Activated CD4-positive, alpha-beta T cell treated with anti-CD3 and anti-CD28 coated beads, Interleukin-2, amount 10 ng/mL, durations not matched to agents 7 days and 5 days (primary cell): ENCODE measurements around the gene TRPM1. TPM values are rescaled to one million over a fixed set of nuclear protein-coding genes. Genes with fewer than 3 reads are reported as not detected.

Source experiments
- CTCF ChIA-PET: fragments of 350-600 bp; sonication (Branson Sonifier 250); formaldehyde crosslinking; loops from one replicate; lab custom pipeline; 2021; ENCODE audit warnings: antibody characterized with exemption; lab: Charles Lee
- POLR2A ChIA-PET: fragments of 350-600 bp; sonication (Branson Sonifier 250); formaldehyde crosslinking; loops from one replicate; lab custom pipeline; 2021; ENCODE audit warnings: antibody characterized with exemption; lab: Charles Lee
- DNase-seq: peaks from one replicate; pipeline ENCODE4 v3.0.0-alpha.2; 2020
- H3K27ac Mint-ChIP-seq: one replicate; pipeline ENCODE4 v1.8.0; 2021; ENCODE audit warnings: mild to moderate bottlenecking, moderate library complexity, mixed read lengths
- H3K27me3 Mint-ChIP-seq: one replicate; pipeline ENCODE4 v1.8.0; 2021; ENCODE audit warnings: mixed read lengths
- H3K36me3 Mint-ChIP-seq: one replicate; pipeline ENCODE4 v1.8.0; 2021; ENCODE audit warnings: low read depth, mixed read lengths
- H3K4me1 Mint-ChIP-seq: one replicate; pipeline ENCODE4 v1.8.0; 2021; ENCODE audit warnings: mixed read lengths
- H3K4me3 Mint-ChIP-seq: one replicate; pipeline ENCODE4 v1.8.0; 2021; ENCODE audit warnings: mild to moderate bottlenecking, moderate library complexity, mixed read lengths
- H3K9me3 Mint-ChIP-seq: one replicate; pipeline ENCODE4 v1.8.0; 2021; ENCODE audit warnings: mixed read lengths
- total RNA-seq, 2 experiments: library from RNA; stranded (reverse); gene quantifications; one replicate each; pipeline ENCODE4 v1.2.3, GENCODE V29; 2021

TRPM1 gene
- total RNA-seq, 2 experiments from 2014 or later = not detected

DNA sequence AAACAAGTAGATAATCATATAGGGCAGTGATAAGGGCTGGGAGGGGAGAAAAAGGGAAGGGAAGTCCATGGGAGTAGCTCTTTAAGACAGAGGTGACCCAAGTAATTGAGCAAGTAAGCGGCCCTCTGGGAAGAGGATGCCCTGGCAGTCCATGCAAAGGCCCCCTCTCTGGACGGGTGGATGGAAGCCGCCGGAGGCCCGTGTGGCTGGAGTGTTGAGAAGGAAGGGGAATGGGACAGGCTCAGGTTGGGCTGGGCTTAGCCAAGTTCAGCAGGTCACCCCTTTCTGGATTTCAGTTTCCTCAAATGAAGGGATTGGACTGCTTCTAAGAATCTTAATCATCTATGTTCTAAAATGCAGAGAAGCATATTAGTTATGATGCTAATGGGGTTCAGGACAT, 32.4 kb upstream of the TRPM1 start:
- Mint-ChIP-seq H3K4me3 (no peak overlapping the region), H3K27me3 (peaks cover 3% of the 10 kb centered on the region), H3K36me3 (no peaks in the 10 kb centered on the region), H3K27ac (no peak overlapping the region), H3K9me3 (no peaks in the 10 kb centered on the region), H3K4me1 (peaks cover 1% of the 10 kb centered on the region)
- POLR2A ChIA-PET = no interaction called here
- CTCF ChIA-PET = no interaction called here
- no peak for DNase-seq

DNA sequence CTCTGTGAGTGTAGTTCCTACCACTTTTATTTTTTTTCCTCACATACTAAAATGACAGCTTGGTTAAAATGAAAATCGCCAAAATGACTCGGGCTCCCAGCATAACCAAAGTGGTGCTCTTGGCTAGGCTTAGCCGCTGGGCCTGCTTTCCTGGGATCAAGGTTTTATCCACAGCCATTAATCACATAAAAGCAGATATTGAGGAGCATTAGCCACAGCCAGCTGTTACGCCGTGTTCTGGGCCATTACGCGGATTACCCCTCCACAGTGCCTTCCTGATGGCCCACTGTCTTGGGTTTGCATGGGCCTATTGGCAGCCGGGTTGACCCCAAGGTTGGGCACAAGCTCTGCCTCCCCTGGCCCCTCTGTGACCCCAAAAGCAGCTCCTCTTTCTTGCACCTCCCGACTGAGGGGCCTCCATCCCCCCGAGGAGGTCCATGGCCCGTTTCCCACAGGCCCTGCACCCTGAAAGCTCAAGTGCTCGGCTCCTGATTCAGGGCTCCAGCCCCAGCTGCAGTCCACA, 30.4 kb upstream of the TRPM1 start:
- Mint-ChIP-seq H3K4me1 (peaks cover 1% of the 10 kb centered on the region), H3K4me3 (no peak overlapping the region), H3K27me3 (peaks cover 3% of the 10 kb centered on the region), H3K27ac (no peak overlapping the region), H3K36me3 (no peaks in the 10 kb centered on the region), H3K9me3 (no peaks in the 10 kb centered on the region)
- CTCF ChIA-PET = interaction anchor here (0.7 to 1.0 kb wide), 2 partner anchors 16 to 461 kb away, joined by 3 read pairs; no protein-coding TSS in a partner anchor
- POLR2A ChIA-PET = no interaction called here
- DNase-seq = no peak

- Mint-ChIP-seq H3K4me3 (no peak overlapping the region), H3K36me3 (no peaks in the 10 kb centered on the region), H3K27ac (no peak overlapping the region), H3K27me3 (peaks cover 2% of the 10 kb centered on the region), H3K9me3 (no peaks in the 10 kb centered on the region), H3K4me1 (peaks cover under 1% of the 10 kb centered on the region)
- CTCF ChIA-PET = interaction anchor here (0.6 kb wide), 1 partner anchor 343 kb away, joined by 3 read pairs; no protein-coding TSS in a partner anchor
- no peak for DNase-seq
- POLR2A ChIA-PET = no interaction called here
These were observed 29.2 kb upstream of the TRPM1 start for GRCh38 chr15:31130576-31131237.

- no peaks in the 10 kb centered on the region for H3K27me3 Mint-ChIP-seq
- ChIA-PET POLR2A (no interaction called here), CTCF (interaction anchor here (1.0 to 1.9 kb wide), 4 partner anchors 9 to 306 kb away, joined by 4 to 7 read pairs (median 4); partner anchors contain the start of gene FAN1)
- H3K4me3 Mint-ChIP-seq = no peak overlapping the region
- no peaks in the 10 kb centered on the region for H3K4me1 Mint-ChIP-seq
- no peak for DNase-seq
- H3K27ac Mint-ChIP-seq = no peak overlapping the region
- H3K36me3 Mint-ChIP-seq = no peaks in the 10 kb centered on the region
- no peaks in the 10 kb centered on the region for H3K9me3 Mint-ChIP-seq
These were observed 28.3 kb upstream of the TRPM1 start for GRCh38 chr15:31129769-31130303.

DNA sequence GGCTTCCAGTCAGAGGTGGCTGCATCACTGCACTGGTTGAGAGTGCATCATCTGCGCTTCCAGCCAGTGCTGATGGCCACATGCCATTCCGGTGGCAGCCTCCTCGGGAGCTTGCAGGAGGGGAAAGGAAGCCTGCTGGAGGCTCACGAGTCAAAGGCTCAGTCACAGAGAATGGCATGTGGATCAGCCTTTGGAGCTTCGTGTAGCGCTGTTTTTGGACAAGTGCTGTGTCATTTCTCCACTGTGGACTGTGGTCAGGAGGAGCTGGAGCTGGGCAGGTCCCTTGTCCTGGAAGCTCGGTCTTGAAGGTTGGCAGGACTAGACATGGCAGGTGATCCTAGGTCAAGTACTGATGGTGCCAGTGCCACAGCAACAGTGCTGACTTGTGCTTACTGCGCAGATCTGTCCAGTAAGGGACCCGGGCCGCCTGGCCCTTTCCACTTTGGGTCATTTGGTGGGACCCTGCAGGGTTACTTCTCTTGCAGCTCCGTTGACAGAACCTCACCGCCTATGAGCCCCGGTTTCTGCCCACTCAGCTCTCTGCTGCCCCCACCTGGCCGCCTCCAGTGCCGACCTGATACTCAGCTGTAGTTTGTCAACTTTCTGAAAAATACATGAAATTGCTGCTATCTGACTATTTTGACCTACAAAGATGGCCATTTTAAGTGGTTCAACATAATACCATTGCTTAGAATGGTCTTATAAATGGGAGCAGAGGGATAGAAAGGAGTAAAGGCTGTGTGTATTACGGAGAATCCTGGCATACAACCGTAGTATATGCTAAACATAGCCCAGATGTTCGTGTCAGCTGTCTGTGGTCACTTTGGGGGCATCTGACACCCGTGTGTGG, 27.6 kb upstream of the TRPM1 start:
- ChIA-PET POLR2A (no interaction called here), CTCF (interaction anchor here (0.6 to 1.9 kb wide), 18 partner anchors 8 to 421 kb away, joined by 3 to 7 read pairs (median 3); partner anchors contain the start of gene FAN1)
- H3K27ac Mint-ChIP-seq = no peak overlapping the region
- H3K27me3 Mint-ChIP-seq = no peaks in the 10 kb centered on the region
- peak; percentile 82 for DNase-seq
- H3K9me3 Mint-ChIP-seq = no peaks in the 10 kb centered on the region
- no peaks in the 10 kb centered on the region for H3K4me1 Mint-ChIP-seq
- no peaks in the 10 kb centered on the region for H3K36me3 Mint-ChIP-seq
- H3K4me3 Mint-ChIP-seq = no peak overlapping the region

GRCh38 chr15:31128477-31128876, 27.0 kb upstream of the TRPM1 start:
- POLR2A ChIA-PET = no interaction called here

DNA sequence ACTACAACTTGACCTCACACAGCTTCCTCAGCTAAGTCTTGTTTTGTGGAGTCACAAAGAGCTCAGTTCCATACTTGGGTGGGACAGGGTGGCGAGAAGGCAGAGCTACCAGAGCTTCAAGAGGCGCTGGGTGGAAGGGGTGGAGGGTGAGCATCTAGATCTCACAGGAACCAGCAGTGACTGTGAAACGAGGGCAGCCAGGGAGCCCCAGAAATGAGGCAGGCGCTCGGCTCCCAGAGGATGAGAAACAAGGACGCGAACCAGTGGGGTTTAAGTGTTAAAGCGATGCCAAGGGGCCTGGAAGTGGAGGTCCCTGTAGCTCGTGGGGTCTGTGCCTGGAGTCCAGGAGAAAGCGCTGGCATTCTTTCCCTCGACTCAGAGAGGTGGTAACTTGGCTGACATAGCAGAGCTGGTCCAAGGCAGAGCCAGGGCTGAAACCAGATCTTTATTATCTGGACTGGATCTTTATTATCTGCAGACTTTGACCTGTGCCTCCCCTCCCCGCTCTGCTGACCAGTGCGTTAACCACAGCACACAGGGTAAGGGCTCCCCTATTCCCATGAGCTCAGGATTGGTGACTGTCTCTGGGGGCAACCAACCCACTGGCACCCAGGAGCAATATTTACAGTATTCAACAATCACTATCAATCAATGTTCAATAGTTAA, 26.2 kb upstream of the TRPM1 start:
- ChIA-PET POLR2A (no interaction called here), CTCF (interaction anchor here (0.8 to 1.8 kb wide), 6 partner anchors 12 to 326 kb away, joined by 3 to 7 read pairs (median 4); no protein-coding TSS in a partner anchor)
- Mint-ChIP-seq H3K4me1 (no peaks in the 10 kb centered on the region), H3K27me3 (no peaks in the 10 kb centered on the region), H3K27ac (no peak overlapping the region), H3K4me3 (no peak overlapping the region), H3K36me3 (no peaks in the 10 kb centered on the region), H3K9me3 (no peaks in the 10 kb centered on the region)
- DNase-seq = no peak

More at GRCh38 chr15:31128477-31128876, 27.0 kb upstream of the TRPM1 start:
- Mint-ChIP-seq H3K4me1 (no peaks in the 10 kb centered on the region), H3K27me3 (no peaks in the 10 kb centered on the region), H3K27ac (no peak overlapping the region), H3K4me3 (no peak overlapping the region), H3K36me3 (no peaks in the 10 kb centered on the region), H3K9me3 (no peaks in the 10 kb centered on the region)
- no peak for DNase-seq
- CTCF ChIA-PET = interaction anchor here (0.6 to 1.9 kb wide), 14 partner anchors 7 to 326 kb away, joined by 3 to 7 read pairs (median 3); no protein-coding TSS in a partner anchor

DNA sequence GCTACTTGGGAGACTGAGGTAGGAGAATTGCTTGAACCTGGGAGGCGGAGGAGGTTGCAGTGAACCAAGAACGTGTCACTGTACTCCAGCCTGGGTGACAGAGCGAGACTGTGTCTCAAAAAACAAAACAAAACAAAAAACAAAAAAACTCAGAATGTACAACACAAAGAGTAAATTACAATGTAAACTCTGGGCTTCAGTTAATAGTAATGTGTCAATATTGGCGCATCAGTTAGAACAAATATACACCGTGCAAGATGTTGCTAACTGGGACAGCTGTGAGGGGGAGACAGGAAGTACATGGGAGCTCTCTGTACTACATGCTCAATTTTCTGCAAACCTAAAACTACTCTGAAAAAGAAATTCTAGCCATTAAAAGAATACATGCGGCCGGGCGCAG, 23.5 kb upstream of the TRPM1 start:
- no peaks in the 10 kb centered on the region for H3K4me1 Mint-ChIP-seq
- POLR2A ChIA-PET = no interaction called here

GRCh38 chr15:31116423-31117030, 15.0 kb upstream of the TRPM1 start:
- no peaks in the 10 kb centered on the region for H3K4me1 Mint-ChIP-seq
- H3K4me3 Mint-ChIP-seq = no peak overlapping the region
- H3K27me3 Mint-ChIP-seq = peaks cover 10% of the 10 kb centered on the region
- ChIA-PET CTCF (interaction anchor here (0.9 to 1.5 kb wide), 2 partner anchors 12 to 16 kb away, joined by 3 to 6 read pairs; no protein-coding TSS in a partner anchor), POLR2A (no interaction called here)
- no peaks in the 10 kb centered on the region for H3K36me3 Mint-ChIP-seq
- no peak overlapping the region for H3K27ac Mint-ChIP-seq
- H3K9me3 Mint-ChIP-seq = peaks cover 7% of the 10 kb centered on the region
- no peak for DNase-seq

More for the DNA sequence above, 23.5 kb upstream of the TRPM1 start:
- Mint-ChIP-seq H3K36me3 (no peaks in the 10 kb centered on the region), H3K4me3 (no peak overlapping the region), H3K27me3 (peaks cover 3% of the 10 kb centered on the region), H3K9me3 (no peaks in the 10 kb centered on the region), H3K27ac (no peak overlapping the region)
- CTCF ChIA-PET = interaction anchor here (0.7 kb wide), 1 partner anchor 252 kb away, joined by 3 read pairs; no protein-coding TSS in a partner anchor
- DNase-seq = no peak

DNA sequence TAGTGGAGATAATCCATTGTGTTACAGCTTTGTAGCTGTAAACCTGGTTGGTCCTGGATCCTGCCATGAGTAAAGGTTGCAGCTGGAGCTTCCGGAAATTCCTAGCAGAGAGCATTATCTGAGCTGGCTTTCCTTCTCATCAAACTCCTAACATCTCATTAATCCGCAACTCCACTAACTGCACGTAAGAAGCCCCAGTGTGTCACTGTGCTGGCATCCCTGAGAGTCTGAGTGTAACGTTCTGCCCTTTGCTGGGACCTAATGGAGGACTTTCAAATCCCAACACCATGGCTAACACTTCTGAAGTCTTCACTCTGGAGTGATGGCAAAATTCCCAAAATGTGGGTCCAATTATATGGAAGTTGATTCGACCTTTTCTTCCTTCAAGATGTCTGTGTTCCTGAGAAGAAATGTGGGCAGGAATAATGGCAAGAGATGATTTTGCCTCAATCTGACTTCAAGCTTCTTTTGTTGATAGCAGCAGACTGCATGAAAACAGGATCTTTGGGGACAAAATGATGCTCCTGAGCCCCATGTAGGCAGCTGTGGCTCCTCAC, 9.6 kb upstream of the TRPM1 start:
- H3K9me3 Mint-ChIP-seq = peaks cover 7% of the 10 kb centered on the region
- H3K4me3 Mint-ChIP-seq = no peak overlapping the region

DNA sequence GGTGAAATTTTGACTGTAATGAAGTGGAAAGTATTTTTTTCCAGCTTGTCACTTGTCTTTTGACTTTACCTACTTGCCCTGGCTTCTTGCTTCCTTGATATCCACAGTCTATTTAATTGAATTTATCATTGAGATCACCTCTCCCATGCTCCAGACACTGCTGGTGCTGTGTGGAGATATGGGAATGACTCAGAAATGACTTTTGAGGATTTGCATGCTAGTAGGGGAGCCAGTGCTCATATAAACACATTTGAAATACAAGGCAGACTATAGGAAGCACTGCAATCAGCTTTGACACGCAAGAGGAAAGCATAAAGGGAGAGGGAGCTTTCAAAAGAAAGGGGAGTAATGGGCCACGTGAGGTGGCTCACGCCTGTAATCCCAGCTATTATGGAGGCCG, 7.3 kb upstream of the TRPM1 start:
- Mint-ChIP-seq H3K27me3 (peaks cover 6% of the 10 kb centered on the region), H3K9me3 (no peaks in the 10 kb centered on the region), H3K4me1 (no peaks in the 10 kb centered on the region), H3K27ac (no peak overlapping the region), H3K36me3 (no peaks in the 10 kb centered on the region), H3K4me3 (no peak overlapping the region)
- POLR2A ChIA-PET = no interaction called here
- DNase-seq = no peak
- CTCF ChIA-PET = interaction anchor here (0.7 kb wide), 1 partner anchor 45 kb away, joined by 3 read pairs; no protein-coding TSS in a partner anchor

More for the DNA sequence above, 9.6 kb upstream of the TRPM1 start:
- CTCF ChIA-PET = interaction anchor here (1.4 kb wide), 1 partner anchor 10 kb away, joined by 4 read pairs; the partner anchor contains the start of gene TRPM1
- Mint-ChIP-seq H3K27ac (no peak overlapping the region), H3K4me1 (no peaks in the 10 kb centered on the region), H3K36me3 (no peaks in the 10 kb centered on the region), H3K27me3 (peaks cover 8% of the 10 kb centered on the region)
- POLR2A ChIA-PET = no interaction called here
- no peak for DNase-seq
